Breast epithelium (tissue), 4 donors: ENCODE measurements around the gene CD44. TPM values are rescaled to one million over a fixed set of nuclear protein-coding genes. Genes with fewer than 3 reads are reported as not detected.
A peak's percentile ranks its signal among the peaks of the same experiment; 100 is the strongest.

ENCODE experiments used
- DNase-seq, 2 donors: peaks; one replicate each; pipeline ENCODE4 v3.0.0-alpha.2; 2019; ENCODE audit warnings: low spot score in 2 of 2
- H3K27ac ChIP-seq, 2 donors: fragments of 200-600 bp; sonication (generic) in 1 of 2; one replicate each; pipeline ENCODE4 v1.5.1; 2016 to 2019; ENCODE audit warnings: mild to moderate bottlenecking in 1 of 2
- H3K27me3 ChIP-seq, 2 donors: fragments of 200-600 bp; sonication (generic) in 1 of 2; one replicate each; pipeline versions ENCODE4 v1.5.1 to v1.6.0; 2017 to 2019; ENCODE audit warnings: control low read depth in 1 of 2, mild to moderate bottlenecking in 1 of 2
- H3K36me3 ChIP-seq: fragments of 200-600 bp; one replicate; pipeline ENCODE4 v1.5.1; 2019
- H3K4me1 ChIP-seq, 2 donors: fragments of 200-600 bp; sonication (generic); one replicate each; pipeline ENCODE4 v1.5.1; 2016 to 2019; ENCODE audit warnings: control low read depth in 1 of 2
- H3K4me3 ChIP-seq, 3 donors: fragments of 200-600 bp; sonication (generic); 1 replicate in 2 of 3; 2 replicates in 1 of 3; pipeline ENCODE4 v1.5.1; 2016 to 2019; ENCODE audit warnings: mild to moderate bottlenecking in 3 of 3, moderate library complexity in 2 of 3
- H3K9me3 ChIP-seq, 2 donors: fragments of 200-600 bp; sonication (generic) in 1 of 2; one replicate each; pipeline ENCODE4 v1.5.1; 2016 to 2019; ENCODE audit warnings: control low read depth in 1 of 2
- CTCF ChIP-seq, 3 donors: fragments of 450-650 bp; IDR thresholded peaks; one replicate each; pipeline ENCODE4 v1.5.1; 2016 to 2017; ENCODE audit warnings: antibody characterized with exemption in 3 of 3, mild to moderate bottlenecking in 3 of 3, moderate library complexity in 3 of 3
- POLR2A ChIP-seq: fragments of 450-650 bp; IDR thresholded peaks from one replicate; pipeline ENCODE4 v1.6.1; 2016; ENCODE audit warnings: antibody characterized with exemption, mild to moderate bottlenecking, moderate library complexity
- POLR2AphosphoS5 ChIP-seq, 3 donors: sonication (generic); formaldehyde crosslinking; IDR thresholded peaks; one replicate each; pipeline ENCODE4 v1.6.1; 2017; ENCODE audit warnings: antibody characterized with exemption in 3 of 3
- intact Hi-C: fragments of 100-400 bp; cut with DNase I; formaldehyde crosslinking; loops from one replicate; pipeline ENCODE4 v1.15.1; 2023; ENCODE audit warnings: low total_unique reads
- total RNA-seq, 3 donors: library from RNA; depleted of rRNA; stranded (reverse); fragments of >200 nt; gene quantifications; one replicate each; pipeline ENCODE4 v1.1.0, GENCODE V29; 2016

Gene CD44
- total RNA-seq, 3 donors from 2014 or later, result 255 to 348 (median 269) TPM

GRCh38 chr11:35166369-35167360 is 27.7 kb downstream of the CD44 start:
- DNase-seq, result peak in 1 of 2 donors; percentile 39
- H3K27ac ChIP-seq, result peak overlapping the region; percentile 79 to 83
- H3K9me3 ChIP-seq, result no peaks in the 10 kb centered on the region
- peak overlapping the region in 1 of 3 donors; percentile 24 for H3K4me3 ChIP-seq
- H3K27me3 ChIP-seq, result no peaks in the 10 kb centered on the region
- intact Hi-C loops, result no loop called here
- TF ChIP-seq POLR2A (no peak), POLR2AphosphoS5 (IDR thresholded peaks at IDR 0.05) (peak in 1 of 3 donors; percentile 59), CTCF (IDR thresholded peaks at IDR 0.05) (no peak)
- H3K36me3 ChIP-seq, result no peaks in the 10 kb centered on the region
- peaks cover 13 to 28% of the 10 kb centered on the region in 2 donors for H3K4me1 ChIP-seq

- no peaks in the 10 kb centered on the region for H3K27me3 ChIP-seq
- H3K4me1 ChIP-seq, result peaks cover 13 to 28% of the 10 kb centered on the region in 2 donors
- peak overlapping the region; percentile 79 to 83 for H3K27ac ChIP-seq
- DNase-seq, result no peak
- H3K36me3 ChIP-seq, result no peaks in the 10 kb centered on the region
- TF ChIP-seq POLR2AphosphoS5 (IDR thresholded peaks at IDR 0.05), result peak in 1 of 3 donors; percentile 17
- no peak for TF ChIP-seq POLR2A
- intact Hi-C loops, result no loop called here
- H3K4me3 ChIP-seq, result no peak overlapping the region
- H3K9me3 ChIP-seq, result no peaks in the 10 kb centered on the region
Observed at GRCh38 chr11:35167426-35167954, 28.5 kb downstream of the CD44 start.

- H3K27ac ChIP-seq, result peak overlapping the region; percentile 79 to 83
- peaks cover 13 to 28% of the 10 kb centered on the region in 2 donors for H3K4me1 ChIP-seq
- H3K27me3 ChIP-seq, result no peaks in the 10 kb centered on the region
- no peak overlapping the region for H3K4me3 ChIP-seq
- DNase-seq, result no peak
- TF ChIP-seq POLR2A (no peak), CTCF (IDR thresholded peaks at IDR 0.05) (no peak), POLR2AphosphoS5 (IDR thresholded peaks at IDR 0.05) (no peak)
- H3K9me3 ChIP-seq, result no peaks in the 10 kb centered on the region
- intact Hi-C loops, result no loop called here
- H3K36me3 ChIP-seq, result no peaks in the 10 kb centered on the region
Observed at GRCh38 chr11:35168671-35169070, 29.7 kb downstream of the CD44 start.

- Histone ChIP-seq H3K9me3 (no peaks in the 10 kb centered on the region), H3K27ac (no peak overlapping the region), H3K27me3 (no peaks in the 10 kb centered on the region), H3K4me1 (peaks cover 13 to 28% of the 10 kb centered on the region in 2 donors), H3K36me3 (no peaks in the 10 kb centered on the region), H3K4me3 (no peak overlapping the region)
- DNase-seq, result no peak
- TF ChIP-seq POLR2A (no peak), CTCF (IDR thresholded peaks at IDR 0.05) (no peak), POLR2AphosphoS5 (IDR thresholded peaks at IDR 0.05) (no peak)
- intact Hi-C loops, result no loop called here
Observed at GRCh38 chr11:35169112-35169511, 30.1 kb downstream of the CD44 start.

GRCh38 chr11:35169754-35170153 is 30.8 kb downstream of the CD44 start:
- Histone ChIP-seq H3K36me3 (no peaks in the 10 kb centered on the region), H3K27me3 (no peaks in the 10 kb centered on the region), H3K27ac (peak overlapping the region; percentile 49 to 68), H3K4me3 (no peak overlapping the region), H3K4me1 (peaks cover 13 to 28% of the 10 kb centered on the region in 2 donors), H3K9me3 (no peaks in the 10 kb centered on the region)
- intact Hi-C loops, result no loop called here
- DNase-seq, result no peak
- TF ChIP-seq POLR2A (no peak), CTCF (IDR thresholded peaks at IDR 0.05) (no peak), POLR2AphosphoS5 (IDR thresholded peaks at IDR 0.05) (no peak)
